PC-9 (cell line): Measurements from ENCODE around the gene DLG2.

Experiments
- EZH2 ChIP-seq: fragments of 200-600 bp; sonication (generic); IDR thresholded peaks from 2 replicates; pipeline ENCODE4 v1.8.0; 2017; ENCODE audit warnings: antibody characterized with exemption, low read depth
- TF ChIP-seq, protein P1 (sequence below): fragments of 200-600 bp; sonication (generic); conservative IDR thresholded peaks from 2 replicates; pipeline ENCODE4 v1.6.1; 2017; ENCODE audit warnings: mixed run types, antibody characterized with exemption, mild to moderate bottlenecking, moderate library complexity

DNA sequence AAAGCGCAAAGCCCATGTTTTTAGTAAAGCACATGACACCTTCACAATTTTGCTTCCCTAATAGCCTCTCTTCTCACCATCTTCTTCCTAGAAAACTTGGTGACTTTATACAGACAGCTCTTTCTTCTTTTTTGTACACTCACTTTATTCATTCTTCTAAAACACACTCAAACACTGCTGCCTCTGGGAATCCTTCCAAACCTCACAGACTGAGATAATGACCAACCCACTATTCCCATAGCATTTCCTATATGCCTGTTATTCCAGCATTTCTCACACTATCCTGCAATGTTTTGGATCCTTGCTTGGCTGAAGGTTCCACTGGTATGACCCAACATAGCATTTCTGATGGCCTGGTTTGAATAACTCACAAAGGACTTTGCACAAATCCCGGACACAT is 1898.9 kb downstream of the DLG2 start:
- no peak for TF ChIP-seq EZH2
- TF ChIP-seq, protein P1, sequence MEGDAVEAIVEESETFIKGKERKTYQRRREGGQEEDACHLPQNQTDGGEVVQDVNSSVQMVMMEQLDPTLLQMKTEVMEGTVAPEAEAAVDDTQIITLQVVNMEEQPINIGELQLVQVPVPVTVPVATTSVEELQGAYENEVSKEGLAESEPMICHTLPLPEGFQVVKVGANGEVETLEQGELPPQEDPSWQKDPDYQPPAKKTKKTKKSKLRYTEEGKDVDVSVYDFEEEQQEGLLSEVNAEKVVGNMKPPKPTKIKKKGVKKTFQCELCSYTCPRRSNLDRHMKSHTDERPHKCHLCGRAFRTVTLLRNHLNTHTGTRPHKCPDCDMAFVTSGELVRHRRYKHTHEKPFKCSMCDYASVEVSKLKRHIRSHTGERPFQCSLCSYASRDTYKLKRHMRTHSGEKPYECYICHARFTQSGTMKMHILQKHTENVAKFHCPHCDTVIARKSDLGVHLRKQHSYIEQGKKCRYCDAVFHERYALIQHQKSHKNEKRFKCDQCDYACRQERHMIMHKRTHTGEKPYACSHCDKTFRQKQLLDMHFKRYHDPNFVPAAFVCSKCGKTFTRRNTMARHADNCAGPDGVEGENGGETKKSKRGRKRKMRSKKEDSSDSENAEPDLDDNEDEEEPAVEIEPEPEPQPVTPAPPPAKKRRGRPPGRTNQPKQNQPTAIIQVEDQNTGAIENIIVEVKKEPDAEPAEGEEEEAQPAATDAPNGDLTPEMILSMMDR = no peak
